Stimulated activated naive CD8-positive, alpha-beta T cell treated with anti-CD3 and anti-CD28 coated beads, Interleukin-15, amount 100 ng/mL, for 72 hours (primary cell): Measurements from ENCODE around the gene SYNGR3.
"Not testable (repeated sequence)": the region's sequence is repeated elsewhere in the genome, so short reads cannot be mapped to it uniquely, and the experiment has no call there.

Experiments used
- ATAC-seq: fragments of 150-1000 bp; cut with Tn5 transposase; 2 replicates; pipeline ENCODE4 v1.10.0; 2021; ENCODE audit warnings: mild to moderate bottlenecking, moderate library complexity
- DNase-seq, 2 donors: peaks; one replicate each; pipeline ENCODE4 v3.0.0; 2021 to 2022
- H3K27ac Mint-ChIP-seq, 2 donors: one replicate each; pipeline ENCODE4 v1.8.0; 2022; ENCODE audit warnings: mild to moderate bottlenecking in 2 of 2, mixed read lengths in 2 of 2, moderate library complexity in 2 of 2
- H3K27me3 Mint-ChIP-seq: one replicate; pipeline ENCODE4 v1.8.0; 2022; ENCODE audit warnings: mixed read lengths
- H3K4me1 Mint-ChIP-seq: one replicate; pipeline ENCODE4 v1.8.0; 2022; ENCODE audit warnings: mild to moderate bottlenecking, mixed read lengths
- H3K4me3 Mint-ChIP-seq, 2 donors: one replicate each; pipeline ENCODE4 v1.8.0; 2022; ENCODE audit warnings: mild to moderate bottlenecking in 2 of 2, mixed read lengths in 2 of 2, moderate library complexity in 1 of 2
- H3K9me3 Mint-ChIP-seq, 2 donors: one replicate each; pipeline ENCODE4 v1.8.0; 2022; ENCODE audit warnings: mixed read lengths in 2 of 2

Gene SYNGR3

DNA sequence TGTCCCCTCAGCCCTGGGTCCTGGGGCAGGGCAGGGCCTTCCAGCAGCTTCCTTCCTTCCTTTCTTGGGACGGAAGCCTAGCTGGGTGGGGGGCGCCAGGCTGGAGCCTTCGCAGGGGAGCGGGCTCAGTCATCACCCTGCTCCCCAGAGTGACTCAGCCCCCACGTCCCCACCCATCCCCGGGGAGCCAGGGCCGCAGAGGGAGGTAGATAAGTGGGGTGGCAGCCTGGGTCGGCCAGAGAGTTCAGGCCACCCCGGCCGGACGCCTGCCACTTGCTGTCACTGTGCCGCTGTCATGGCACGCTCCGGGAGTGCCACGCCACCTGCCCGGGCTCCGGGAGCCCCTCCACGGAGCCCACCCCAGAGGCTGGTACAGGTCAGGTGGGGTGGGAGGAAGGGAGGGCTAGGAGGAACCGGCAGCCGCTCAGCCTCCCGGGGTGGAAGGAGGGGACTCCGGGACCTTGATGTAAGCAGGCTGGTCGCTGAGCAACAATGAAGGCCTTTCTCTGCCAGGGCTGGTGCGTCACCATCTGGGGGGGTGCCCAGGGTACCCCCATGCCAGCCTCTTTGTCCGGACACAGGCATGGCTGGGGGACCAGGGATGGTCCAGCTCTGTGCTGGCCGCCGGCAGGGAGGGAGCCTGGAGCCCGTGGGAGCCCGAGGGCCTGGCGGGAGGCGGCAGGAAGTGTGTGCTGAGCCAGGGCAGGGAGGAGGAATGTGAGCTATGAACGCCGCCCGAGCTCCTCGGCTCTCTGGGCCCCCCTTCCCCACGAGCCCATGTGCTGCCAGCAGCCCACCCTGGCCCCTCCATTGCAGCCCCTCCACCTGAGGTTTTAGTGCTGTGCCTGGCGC lies 43.5 kb downstream of the SYNGR3 start:
- H3K4me1 Mint-ChIP-seq, result no peaks in the 10 kb centered on the region
- no peaks in the 10 kb centered on the region for H3K9me3 Mint-ChIP-seq
- DNase-seq (no peak), ATAC-seq (peak; percentile 48)
- peak overlapping the region in 1 of 2 donors; percentile 89 for H3K27ac Mint-ChIP-seq
- H3K27me3 Mint-ChIP-seq, result peaks cover 2% of the 10 kb centered on the region
- peak overlapping the region; percentile 42 to 74 for H3K4me3 Mint-ChIP-seq

DNA sequence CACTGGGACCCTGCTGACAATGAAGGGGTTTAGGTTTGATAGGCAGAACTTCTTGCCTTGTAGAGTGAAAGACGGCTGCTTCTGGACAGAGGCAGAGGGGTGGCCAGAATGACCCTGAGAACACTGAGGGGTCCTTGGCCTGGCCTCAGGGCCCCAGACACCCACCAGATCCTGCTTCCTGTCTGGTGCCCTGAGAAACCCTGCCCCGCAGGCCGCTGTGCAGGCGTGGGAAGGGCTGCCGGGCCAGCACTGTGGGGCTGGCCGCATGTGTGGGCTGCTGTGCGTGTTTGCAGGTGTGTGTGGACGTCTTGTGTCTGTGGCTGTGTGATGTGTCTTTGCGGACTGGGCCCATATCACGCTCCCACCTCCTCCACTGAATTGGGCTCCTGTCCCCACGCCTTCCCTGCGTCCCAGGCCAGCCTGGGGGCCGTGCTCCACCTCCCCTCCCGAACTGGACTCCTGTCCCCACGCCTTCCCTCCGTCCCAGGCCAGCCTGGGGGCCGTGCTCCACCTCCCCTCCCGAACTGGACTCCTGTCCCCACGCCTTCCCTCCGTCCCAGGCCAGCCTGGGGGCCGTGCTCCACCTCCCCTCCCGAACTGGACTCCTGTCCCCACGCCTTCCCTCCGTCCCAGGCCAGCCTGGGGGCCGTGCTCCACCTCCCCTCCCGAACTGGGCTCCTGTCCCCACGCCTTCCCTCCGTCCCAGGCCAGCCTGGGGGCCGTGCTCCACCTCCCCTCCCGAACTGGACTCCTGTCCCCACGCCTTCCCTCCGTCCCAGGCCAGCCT lies 44.3 kb downstream of the SYNGR3 start:
- DNase-seq, ATAC-seq, H3K4me1 Mint-ChIP-seq, H3K27me3 Mint-ChIP-seq, H3K9me3 Mint-ChIP-seq: not testable (repeated sequence)
- peak overlapping the region in 1 of 2 donors; percentile 89 for H3K27ac Mint-ChIP-seq
- peak overlapping the region; percentile 42 to 74 for H3K4me3 Mint-ChIP-seq

DNA sequence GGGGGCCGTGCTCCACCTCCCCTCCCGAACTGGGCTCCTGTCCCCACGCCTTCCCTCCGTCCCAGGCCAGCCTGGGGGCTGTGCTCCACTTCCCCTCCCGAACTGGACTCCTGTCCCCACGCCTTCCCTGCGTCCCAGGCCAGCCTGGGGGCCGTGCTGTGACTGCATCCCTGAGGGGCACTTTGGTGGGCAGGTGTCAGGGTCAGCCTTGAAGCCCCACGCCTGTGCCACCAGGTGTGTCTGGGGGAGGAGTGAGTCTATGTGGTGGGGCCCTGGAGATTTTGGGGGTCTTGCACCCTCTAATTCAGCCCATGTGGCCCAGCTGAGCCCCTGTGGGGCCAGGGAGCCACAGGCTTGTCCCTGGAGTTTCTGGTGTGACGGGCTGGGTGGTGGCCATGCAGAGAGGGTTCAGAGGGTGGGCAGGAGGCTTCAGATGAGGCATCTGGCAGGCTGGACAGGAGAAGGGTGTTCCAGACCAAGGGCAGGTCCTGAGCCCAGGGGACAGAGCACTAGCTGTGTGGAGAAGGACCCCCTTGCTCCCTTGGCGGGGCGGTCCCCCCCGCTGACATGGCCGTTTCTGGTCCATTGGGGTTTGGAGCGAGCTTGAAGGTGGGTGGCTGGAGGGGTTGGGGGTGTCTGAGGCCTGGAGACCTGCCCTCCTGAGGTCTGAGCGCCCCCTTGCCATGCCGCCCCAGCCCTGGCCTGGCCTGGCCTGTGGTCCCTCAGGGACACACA lies 45.1 kb downstream of the SYNGR3 start:
- H3K9me3 Mint-ChIP-seq, result no peaks in the 10 kb centered on the region
- peak overlapping the region in 1 of 2 donors; percentile 42 for H3K27ac Mint-ChIP-seq
- no peak for ATAC-seq
- H3K4me1 Mint-ChIP-seq, result no peaks in the 10 kb centered on the region
- no peak overlapping the region for H3K4me3 Mint-ChIP-seq
- DNase-seq, result no peak
- H3K27me3 Mint-ChIP-seq, result no peaks in the 10 kb centered on the region

DNA sequence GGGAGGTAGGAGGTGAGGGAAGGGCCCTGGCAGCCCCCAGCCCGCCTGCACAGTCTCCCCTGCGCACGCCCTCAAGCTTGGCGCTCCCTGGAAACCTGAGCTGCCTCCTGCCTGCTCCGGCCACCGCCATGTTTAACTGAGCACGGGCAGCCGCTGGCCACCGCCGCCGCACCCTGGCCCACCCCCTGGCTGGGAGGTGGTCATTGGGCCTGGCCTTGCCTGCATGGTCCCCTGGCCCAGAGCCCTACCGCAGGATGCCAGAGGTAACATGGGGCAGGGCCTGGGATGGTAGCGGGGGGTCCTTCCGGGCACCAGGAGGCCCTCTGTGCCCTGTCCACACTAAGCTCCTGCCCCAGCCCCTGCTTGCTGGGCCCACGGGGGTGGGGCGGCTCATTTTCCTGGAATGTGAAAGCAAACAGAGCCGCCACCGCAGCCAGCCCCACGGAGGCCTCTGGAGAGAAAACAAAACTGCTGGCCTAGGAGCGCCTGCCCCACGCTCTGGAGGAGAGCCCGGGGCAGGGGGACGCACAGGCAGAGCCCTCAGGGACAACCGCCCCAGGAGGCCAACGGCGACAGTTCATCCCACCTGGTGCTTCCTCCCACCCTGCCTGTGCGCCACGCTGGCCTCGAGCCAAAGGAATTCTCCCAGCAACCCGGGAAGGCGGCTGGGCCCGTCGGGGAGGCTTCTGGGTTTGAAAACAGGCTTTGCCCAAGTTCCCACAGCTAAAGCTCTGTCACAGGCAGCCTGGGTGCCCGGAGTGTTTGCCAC lies 45.8 kb downstream of the SYNGR3 start:
- Mint-ChIP-seq H3K9me3 (no peaks in the 10 kb centered on the region), H3K4me3 (no peak overlapping the region), H3K27me3 (no peaks in the 10 kb centered on the region), H3K4me1 (no peaks in the 10 kb centered on the region), H3K27ac (no peak overlapping the region)
- DNase-seq (no peak), ATAC-seq (no peak)

DNA sequence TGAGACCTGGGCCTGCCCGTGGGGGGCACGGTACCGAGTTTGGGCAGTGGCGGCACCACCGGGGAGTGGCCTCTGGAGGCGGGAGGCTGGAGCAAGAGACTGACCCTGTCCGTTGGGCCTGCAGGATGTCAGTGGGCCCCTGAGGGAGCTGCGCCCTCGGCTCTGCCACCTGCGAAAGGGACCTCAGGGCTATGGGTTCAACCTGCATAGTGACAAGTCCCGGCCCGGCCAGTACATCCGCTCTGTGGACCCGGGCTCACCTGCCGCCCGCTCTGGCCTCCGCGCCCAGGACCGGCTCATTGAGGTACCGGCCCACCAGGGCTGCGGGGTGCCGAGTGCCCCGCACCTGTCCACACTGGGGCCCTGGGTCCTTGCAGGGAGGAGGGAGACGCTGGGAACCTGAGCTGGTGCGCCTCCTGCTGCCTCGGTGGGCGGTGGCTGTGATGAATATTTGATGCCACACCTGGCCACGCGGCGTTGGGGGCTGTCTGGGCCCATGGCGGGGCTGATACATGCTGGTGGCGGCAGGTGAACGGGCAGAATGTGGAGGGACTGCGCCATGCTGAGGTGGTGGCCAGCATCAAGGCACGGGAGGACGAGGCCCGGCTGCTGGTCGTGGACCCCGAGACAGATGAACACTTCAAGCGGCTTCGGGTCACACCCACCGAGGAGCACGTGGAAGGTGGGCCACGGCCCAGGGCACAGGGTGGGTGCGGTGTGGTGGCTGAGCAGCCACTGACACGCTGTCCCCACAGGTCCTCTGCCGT lies 46.6 kb downstream of the SYNGR3 start:
- Mint-ChIP-seq H3K9me3 (no peaks in the 10 kb centered on the region), H3K4me1 (no peaks in the 10 kb centered on the region), H3K4me3 (no peak overlapping the region), H3K27ac (no peak overlapping the region), H3K27me3 (no peaks in the 10 kb centered on the region)
- no peak for ATAC-seq
- no peak for DNase-seq

DNA sequence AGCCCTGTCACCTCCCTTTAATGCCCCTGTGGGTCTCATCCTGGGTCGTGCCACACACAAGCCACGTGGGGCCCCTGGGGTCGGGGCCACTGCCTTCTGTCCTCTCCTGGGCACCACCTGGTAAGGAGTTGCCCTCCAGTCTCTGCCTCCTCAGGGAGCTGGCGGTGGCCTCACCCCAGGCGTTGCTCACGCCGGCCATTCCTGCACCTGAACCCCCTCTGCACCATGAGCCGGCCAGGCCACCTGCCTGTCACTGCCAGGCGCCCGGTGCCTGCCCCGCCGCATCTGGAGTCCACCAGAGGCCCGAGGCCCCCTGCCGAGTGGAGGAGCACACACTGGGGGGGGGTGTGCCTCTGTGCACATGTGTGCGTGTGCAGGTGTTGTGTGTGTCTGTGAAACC lies 47.3 kb downstream of the SYNGR3 start:
- Mint-ChIP-seq H3K4me1 (no peaks in the 10 kb centered on the region), H3K4me3 (no peak overlapping the region), H3K27me3 (no peaks in the 10 kb centered on the region), H3K9me3 (no peaks in the 10 kb centered on the region), H3K27ac (no peak overlapping the region)
- DNase-seq (no peak), ATAC-seq (no peak)

DNA sequence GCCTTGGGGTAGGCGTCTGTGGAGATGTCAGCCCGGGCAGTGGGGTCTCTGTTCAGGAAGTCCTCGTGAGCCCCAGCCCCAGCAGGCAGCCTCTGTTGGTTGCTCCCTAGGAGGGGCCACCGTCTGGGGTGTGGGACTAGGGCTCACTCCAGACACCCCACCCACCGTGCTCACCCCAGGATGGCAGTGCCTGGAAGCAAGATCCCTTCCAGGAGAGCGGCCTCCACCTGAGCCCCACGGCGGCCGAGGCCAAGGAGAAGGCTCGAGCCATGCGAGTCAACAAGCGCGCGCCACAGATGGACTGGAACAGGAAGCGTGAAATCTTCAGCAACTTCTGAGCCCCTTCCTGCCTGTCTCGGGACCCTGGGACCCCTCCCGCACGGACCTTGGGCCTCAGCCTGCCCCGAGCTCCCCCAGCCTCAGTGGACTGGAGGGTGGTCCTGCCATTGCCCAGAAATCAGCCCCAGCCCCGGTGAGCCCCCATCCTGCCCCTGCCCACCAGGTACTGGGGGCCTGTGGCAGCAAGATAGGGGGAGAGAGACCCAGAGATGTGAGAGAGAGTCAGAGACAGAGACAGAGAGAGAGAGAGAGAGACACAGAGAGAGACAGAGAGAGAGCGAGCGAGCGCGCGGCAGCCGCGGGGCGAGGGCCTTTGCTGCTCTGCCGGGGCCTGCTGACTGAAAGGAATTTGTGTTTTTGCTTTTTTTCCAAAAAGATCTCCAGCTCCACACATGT lies 48.0 kb downstream of the SYNGR3 start:
- no peaks in the 10 kb centered on the region for H3K9me3 Mint-ChIP-seq
- no peaks in the 10 kb centered on the region for H3K4me1 Mint-ChIP-seq
- ATAC-seq (no peak), DNase-seq (no peak)
- no peak overlapping the region for H3K27ac Mint-ChIP-seq
- no peaks in the 10 kb centered on the region for H3K27me3 Mint-ChIP-seq
- no peak overlapping the region for H3K4me3 Mint-ChIP-seq

DNA sequence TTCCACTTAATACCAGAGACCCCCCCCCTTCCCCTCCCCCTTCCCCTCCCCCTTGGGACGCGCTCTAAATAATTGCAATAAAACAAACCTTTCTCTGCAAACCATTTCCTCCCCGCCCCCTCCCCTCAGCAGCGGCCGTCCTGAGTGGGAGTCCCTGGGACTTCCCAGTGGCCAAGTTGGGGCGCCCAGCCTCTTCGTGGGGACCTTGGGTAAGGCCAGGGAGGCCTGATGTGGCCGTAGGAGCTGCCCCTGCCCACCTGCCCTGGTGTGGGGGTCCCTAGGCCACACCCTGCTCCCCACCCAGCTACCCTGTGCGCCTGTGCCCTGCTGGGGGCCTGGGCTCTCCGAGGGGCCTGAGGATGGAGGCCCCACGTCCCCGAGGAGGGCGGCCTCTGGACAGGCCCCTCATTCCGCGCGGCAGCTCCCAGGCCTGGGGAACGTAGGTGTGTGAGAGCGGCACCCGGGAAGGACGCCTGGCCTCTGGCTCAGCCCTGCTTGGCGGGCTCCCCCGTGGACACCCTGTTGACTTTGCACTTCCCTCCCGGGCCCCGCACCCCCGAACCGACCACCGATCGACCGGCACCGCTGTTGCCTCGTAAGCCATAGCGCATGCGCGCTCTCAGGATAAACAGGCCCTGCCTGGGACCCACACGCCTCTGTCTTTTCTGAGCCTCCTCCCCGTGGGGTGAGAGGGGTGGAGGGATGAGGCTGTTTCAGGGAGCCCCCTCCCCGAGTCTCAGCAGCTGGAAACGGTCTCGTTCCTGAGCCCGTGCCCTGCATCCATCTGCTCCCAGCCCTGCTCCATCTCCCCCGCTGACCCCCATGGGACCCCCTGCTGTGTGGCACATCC lies 48.8 kb downstream of the SYNGR3 start:
- ATAC-seq, result no peak
- Mint-ChIP-seq H3K4me3 (no peak overlapping the region), H3K9me3 (no peaks in the 10 kb centered on the region), H3K27me3 (no peaks in the 10 kb centered on the region), H3K27ac (no peak overlapping the region), H3K4me1 (no peaks in the 10 kb centered on the region)
- DNase-seq, result no peak

DNA sequence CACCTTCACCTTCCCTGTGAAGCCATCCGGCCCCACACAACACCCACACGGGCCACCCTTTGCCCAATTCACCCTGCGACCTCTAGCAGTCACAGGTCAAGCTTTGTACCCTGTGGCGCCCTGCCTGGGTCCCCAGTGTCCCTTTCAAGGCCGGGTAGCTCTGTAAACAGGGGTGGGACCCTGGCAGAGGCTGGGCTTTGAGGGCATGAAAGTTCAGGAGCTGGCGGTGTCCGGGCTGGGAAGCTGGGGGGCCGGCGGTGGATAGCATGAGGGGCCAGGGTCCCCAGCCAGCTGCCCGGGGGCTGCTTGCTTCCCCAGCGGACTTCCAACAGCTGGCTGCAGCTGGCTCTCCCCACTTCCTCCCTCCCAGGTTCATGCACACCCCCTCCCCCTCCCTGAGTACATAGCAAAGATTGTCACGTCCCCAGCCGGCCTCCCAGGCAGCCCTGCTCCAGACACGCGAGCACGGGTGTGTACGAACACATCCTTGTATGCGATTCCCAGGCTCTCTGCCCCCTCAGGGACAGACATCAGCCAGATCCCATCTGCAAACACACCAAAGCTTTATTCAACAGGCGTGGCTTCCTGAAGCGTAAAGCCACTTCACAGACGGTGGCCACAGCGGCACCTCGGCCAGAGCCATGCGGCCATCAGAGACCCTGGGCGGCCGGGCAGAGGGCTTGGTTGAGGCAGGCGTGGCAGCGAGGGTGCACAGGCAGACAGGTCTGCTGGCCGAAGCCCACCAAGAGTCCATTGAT lies 49.7 kb downstream of the SYNGR3 start:
- no peaks in the 10 kb centered on the region for H3K27me3 Mint-ChIP-seq
- H3K4me3 Mint-ChIP-seq, result no peak overlapping the region

DNA sequence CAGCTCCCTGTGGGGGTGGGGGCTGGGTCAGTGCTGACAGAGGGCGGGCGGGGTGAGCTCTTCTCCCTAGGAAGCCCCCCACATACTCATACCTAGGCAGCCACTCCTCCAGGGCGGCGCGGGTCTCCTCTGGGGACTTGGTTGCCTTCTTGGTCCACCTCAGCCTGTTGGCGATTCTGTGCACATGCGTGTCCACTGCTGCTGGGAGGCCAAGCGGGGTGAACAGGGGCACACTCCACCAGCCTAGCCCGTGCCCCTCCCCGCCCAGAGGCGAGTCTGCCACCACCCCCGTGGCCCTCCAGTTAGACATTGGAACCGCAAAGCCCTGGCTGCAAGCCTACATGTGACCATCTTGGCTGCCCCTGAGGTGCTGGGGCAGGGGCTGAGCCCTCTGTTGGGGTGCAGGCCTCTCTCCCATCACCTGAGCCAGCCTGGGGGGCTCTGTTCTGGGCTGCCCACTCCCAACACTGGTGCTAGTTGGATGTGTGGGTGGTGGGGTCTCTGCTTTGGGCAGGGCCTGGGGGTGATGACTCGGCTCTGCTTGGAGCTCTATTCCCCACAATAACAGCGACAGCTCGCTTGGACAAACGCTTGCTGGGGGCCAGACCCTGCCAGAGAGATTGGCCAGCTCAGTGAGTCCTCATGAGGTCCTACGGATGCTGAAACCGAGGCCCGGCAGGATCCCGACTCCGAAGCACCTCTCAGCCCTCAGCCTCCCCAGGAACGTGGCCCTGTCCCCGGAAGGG lies 50.4 kb downstream of the SYNGR3 start:
- Mint-ChIP-seq H3K27me3 (no peaks in the 10 kb centered on the region), H3K4me1 (no peaks in the 10 kb centered on the region), H3K9me3 (no peaks in the 10 kb centered on the region), H3K4me3 (no peak overlapping the region), H3K27ac (no peak overlapping the region)
- no peak for ATAC-seq
- DNase-seq, result no peak

More for the DNA sequence above, 49.7 kb downstream of the SYNGR3 start:
- H3K27ac Mint-ChIP-seq, result no peak overlapping the region
- ATAC-seq, result no peak
- H3K4me1 Mint-ChIP-seq, result no peaks in the 10 kb centered on the region
- no peak for DNase-seq
- H3K9me3 Mint-ChIP-seq, result no peaks in the 10 kb centered on the region

DNA sequence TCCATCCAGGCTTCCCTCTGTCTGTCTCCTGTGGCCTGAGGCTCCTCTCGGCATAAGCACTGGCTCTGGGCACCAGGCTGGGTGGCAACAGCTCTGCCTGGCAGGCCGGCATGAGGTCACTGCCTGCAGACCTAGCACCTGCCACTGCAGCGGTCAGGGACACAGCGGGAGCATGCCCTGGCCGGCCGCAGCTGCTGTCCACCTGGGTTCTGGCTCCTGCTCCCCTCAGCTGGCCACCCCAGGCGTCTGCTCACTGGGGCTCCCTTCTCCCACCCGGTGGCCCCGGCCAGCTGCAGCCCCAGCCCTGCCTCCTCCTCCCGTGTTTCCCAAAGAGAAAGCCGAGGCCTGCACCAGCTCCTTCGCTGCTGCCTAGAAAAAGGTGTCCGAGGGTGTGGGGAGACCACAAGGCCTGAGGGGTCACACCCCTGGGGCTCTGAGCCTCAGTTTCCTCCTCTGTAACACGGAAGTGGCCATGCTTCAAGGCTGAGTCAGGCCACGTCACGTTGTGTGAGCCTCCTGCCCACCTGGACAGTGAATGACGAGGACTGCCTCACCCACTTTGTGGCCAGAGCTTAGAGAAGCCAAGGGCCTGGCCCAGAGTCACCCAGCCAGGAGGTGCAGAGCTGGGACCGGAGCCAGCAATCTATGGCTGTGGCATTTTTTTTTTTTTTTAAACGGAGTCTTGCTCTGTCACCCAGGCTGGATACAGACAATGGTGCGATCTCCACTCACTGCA lies 51.2 kb downstream of the SYNGR3 start:
- DNase-seq (no peak), ATAC-seq (no peak)
- no peak overlapping the region for H3K4me3 Mint-ChIP-seq
- no peaks in the 10 kb centered on the region for H3K4me1 Mint-ChIP-seq
- H3K27ac Mint-ChIP-seq, result peak overlapping the region in 1 of 2 donors; percentile 34
- no peaks in the 10 kb centered on the region for H3K9me3 Mint-ChIP-seq
- no peaks in the 10 kb centered on the region for H3K27me3 Mint-ChIP-seq
